HTR-8/SVneo (cell line): ENCODE data around the gene ADAMTS18.
A peak's percentile ranks its signal among the peaks of the same experiment; 100 is the strongest.

Experiments used
- DNase-seq: peaks from one replicate; pipeline ENCODE4 v3.0.0; 2011; ENCODE audit warnings: low spot score, mixed read lengths; ENCODE audit not compliant: insufficient read length
- FAIRE-seq: peaks from 2 replicates; lab custom pipeline; 2011; peaks lifted over from hg19 to GRCh38; lab: Jason Lieb, UNC

The ADAMTS18 gene

DNA sequence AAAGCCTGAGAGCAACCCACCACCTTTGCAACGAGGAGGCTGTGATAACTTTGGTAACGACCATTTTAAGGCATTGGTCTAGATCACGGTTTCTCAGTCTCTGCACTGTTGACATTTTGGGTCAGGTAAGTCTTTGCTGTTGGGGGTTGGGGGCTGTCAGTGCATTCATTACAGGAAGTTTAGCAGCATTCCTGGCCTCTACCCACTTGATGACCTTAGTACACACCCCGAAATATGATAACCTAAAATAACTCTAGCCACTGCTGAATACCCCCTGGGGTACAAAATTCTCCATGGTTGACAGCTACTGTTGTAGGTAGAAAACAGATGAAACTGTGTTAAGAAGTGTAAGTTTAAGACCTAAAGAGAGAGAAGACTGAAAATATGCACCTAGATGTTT, 36.3 kb downstream of the ADAMTS18 start:
- FAIRE-seq (no peak), DNase-seq (no peak)

DNA sequence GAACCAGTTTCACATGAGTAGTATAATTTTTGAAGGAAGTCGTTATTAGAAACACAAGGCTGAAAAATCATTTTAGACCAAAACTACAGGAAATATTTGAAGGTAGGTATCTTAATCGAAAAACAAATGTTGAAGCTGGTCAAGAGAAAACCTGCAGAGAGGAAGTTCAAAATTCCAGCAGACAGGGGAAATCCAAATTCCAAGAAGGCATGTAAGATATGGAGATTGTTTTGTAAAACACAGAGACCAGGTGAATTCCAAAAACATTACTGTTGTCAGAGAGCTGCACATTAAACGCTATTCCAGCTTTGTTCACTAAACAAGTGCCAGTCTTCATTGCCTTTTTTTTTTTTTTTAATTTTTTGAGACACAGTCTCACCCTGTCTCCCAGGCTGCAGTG, 38.4 kb downstream of the ADAMTS18 start:
- FAIRE-seq (no peak), DNase-seq (no peak)

DNA sequence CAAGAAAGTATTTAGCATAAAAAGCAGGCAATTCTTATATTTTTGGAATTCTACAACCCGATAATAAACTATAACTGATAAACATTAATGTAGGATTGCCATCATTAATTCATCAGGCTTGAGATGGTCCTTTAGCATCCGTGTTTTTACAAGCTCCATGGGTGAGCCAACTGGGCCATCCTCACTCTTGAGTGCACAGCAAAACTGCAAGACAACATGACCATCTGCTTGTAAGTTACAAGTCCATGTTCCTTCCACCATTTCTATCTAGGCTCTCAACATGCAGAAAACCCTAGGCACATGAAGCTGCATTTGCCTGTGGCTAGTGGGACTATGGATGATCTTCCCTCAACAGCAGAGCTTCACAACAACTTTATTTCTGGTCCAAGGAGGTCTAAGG, 40.1 kb downstream of the ADAMTS18 start:
- FAIRE-seq (no peak), DNase-seq (no peak)

DNA sequence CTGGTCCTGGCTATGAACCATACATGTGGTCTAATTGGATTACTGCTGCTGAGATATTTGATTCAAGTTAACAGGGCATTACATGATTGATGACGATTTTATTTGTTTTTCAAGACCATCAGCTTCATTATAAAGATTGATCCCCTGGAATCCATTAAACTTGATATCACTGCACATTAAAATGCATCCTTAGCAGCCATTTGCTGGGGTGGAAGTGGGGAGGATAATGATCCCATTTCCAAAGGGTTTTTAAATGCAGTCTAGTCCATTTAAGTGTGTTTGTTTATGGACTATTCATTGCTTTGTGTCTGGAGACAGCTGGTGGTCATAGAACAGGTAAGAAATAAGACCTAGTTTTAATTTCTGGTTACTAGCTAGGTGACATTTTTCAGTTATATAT, 40.9 kb downstream of the ADAMTS18 start:
- FAIRE-seq: no peak
- no peak for DNase-seq

DNA sequence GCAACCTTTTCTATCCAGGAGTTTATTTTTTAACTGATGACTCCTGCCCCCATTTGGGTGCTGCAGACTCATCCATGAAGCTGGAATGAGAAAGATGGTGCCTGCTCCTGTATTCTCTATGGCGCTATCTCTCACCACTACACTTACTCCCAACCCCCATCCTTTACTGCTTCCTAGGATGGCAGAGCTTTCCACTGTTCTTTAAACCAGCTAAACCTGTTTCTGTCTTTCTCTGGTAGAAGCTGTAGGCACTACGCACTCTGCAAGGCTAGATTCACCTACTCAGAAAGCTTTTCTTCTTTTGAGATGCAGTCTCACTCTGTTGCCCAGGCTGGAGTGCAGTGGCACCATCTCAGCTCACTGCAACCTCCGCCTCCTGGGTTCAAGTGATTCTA, 47.0 kb downstream of the ADAMTS18 start:
- FAIRE-seq (no peak), DNase-seq (no peak)

DNA sequence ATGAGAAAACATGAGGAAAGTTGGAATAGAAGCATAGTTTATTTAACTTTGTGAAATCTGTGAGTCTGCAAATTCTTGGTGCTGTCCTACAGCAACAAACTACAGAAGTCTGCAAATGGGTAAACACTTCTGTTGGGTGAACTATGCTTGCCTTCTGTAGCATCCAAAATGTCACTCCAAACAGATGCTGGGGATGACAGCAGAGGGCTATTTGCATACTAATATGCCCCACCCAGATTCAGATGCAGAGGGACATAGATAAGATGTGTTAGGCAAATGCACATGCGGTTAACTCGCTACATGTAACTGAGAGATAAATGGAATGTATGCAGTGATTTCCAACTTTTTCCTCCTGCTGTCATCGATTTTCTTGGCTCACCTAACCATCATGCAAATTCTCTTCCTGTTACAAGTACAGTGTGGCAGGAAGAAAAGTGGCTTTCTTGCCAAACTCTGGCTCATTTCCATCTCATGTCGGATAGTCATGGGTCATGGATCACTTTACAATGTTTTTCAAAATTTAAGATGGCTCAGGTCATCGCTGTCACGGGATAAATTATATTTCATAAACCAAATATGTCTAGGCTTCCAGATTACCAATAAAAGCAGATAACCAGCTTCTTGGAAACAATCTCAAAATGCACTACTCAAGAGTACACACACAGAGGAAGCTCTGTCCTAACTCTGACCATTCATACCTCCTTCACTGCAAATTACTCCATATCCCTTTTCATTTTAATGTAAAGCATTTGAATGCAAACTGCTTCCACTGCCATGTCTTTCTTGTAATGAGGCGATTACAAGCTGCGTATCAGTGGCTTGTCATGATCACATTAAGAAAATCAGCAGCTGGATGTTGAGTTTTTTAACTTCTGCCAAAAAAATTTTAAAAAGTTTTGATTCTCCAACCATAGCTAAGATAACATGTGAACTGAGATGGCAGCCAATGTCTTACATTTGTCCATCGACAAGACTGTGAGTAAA, 47.7 kb downstream of the ADAMTS18 start:
- DNase-seq (no peak), FAIRE-seq (no peak)

DNA sequence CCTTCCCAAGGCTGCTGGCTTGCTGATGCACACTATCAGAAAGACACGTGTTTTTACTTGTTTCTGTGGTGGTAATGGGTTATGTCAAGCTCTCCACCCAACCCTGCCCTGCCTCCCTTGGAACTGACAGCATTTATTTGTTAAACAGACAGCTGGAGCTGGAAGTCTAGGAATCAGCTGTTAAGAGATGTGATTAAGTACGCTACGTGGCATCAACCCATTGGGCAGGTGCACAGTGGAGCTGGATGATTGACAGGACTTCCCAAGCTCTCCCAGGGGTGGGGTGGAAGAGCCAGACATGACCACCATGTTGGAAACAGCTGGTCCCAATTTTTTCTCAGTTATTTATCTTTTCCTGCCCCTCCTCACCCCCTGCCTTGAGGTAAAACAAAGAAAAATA, 49.4 kb downstream of the ADAMTS18 start:
- no peak for FAIRE-seq

DNA sequence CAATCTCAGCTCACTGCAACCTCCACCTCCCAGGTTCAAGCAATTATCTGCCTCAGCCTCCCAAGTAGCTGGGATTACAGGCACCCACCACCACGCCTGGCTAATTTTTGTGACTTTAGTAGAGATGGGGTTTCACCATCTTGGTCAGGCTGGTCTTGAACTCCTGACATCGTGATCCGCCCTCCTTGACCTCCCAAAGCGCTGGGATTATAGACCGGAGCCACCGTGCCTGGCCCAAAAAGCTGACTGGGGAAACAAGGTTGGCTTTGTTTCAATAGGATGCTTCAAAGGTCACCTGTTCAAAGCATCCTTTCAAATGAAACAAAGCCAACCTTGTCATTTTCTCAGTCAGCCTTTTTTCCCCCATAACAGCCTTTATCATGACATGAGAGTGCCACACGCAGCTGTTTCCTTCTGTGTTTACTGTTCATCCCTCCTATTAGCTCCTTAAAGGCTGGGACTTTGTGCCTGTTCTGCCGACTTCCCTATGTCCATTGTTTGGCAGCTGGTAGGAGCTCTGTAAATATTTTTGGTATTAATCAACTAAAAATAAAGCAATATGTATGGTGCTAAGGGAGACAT, 51.1 kb downstream of the ADAMTS18 start:
- DNase-seq (no peak), FAIRE-seq (no peak)

More for the DNA sequence above, 49.4 kb downstream of the ADAMTS18 start:
- DNase-seq: no peak

DNA sequence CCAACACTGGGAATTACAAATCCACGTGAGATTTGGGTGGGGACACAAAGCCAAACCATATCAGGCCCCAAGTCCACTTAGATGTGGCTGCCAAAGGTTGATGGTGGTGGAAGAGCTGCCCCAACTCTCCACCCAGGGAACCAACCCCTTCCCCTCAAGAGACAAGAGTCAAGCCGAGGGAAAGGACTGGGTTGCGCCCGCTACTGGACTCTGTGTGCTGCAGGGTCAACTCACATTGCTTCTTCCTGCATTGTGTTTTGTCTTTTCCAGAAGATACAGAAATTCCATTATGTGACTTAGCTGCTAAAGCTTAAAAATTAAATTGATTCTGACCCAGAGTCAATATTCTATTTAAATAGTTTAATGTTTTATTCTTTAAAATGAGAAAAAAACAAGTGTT, 58.5 kb downstream of the ADAMTS18 start:
- DNase-seq: no peak

DNA sequence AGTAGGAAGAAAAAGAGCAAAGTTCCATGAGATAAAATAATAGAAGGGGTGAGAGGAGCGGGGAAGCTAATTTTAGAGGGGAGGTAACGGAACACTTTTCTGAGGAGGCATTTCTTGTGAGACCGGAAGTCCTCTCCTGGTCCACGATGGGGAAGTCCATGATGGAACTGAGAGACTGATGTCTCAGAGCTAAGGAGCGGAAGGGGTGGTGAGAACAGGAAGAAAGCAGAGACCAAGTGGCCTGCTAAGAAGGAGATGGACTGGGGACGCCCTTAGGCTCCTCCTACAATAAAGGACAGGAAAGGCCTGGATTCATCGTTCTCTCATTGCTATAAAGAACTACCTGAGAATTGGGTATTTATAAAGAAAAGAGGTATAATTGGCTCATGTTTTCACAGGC, 59.4 kb downstream of the ADAMTS18 start:
- DNase-seq: no peak
- FAIRE-seq: no peak

More for the DNA sequence above, 58.5 kb downstream of the ADAMTS18 start:
- no peak for FAIRE-seq

DNA sequence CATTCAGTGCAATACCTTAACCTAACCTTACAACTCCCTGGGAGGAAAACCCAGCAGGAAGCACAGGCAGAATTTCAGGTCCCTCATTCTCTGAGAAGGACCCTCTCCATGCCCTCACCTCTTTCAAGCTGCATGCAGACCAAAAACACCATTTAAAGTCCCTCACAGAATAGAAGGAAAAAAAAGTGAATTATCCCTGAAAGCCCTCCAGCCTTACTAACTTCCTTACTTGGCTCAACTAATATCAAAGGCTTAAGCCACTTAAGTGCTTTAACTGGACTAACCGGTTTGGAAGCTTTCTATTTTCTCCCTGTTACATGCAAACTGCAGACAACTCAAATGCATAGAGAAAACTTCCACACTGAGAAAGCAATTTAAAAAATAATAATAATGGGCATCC, 60.5 kb downstream of the ADAMTS18 start:
- no peak for DNase-seq
- FAIRE-seq: no peak

DNA sequence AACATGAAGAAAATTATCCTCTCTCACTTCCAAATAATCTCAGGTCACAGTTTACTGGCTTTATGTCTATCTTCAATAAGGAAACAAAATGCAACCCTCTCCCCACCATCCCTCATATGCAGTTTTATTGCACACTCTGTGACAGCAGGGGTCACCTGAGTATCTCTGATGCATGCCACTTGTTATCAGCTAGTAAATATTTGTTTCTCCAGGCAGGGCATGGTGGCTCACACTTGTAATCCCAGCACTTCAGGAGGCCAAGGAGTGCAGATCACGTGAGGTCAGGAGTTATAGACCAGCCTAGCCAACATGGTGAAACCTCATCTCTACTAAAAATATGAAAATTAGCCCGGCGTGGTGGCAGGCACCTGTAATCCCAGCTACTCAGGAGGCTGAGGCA, 61.1 kb downstream of the ADAMTS18 start:
- DNase-seq (no peak), FAIRE-seq (no peak)

DNA sequence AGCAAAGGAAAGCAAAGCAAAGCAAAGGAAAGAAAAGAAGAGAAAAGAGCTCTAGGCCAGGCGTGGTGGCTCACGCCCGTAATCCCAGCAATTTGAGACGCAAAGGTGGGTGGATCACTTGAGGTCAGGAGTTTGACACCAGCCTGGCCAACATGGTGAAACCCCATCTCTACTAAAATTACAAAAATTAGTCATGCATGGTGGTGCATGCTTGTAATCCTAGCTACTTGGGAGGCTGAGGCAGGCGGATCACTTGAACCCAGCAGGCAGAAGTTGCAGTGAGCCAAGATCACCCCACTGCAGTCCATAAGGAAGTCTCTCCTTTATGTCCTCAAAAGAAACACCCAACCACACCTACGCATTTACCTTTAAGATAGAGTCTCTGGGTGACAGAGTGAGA, 70.1 kb downstream of the ADAMTS18 start:
- DNase-seq (no peak), FAIRE-seq (no peak)

DNA sequence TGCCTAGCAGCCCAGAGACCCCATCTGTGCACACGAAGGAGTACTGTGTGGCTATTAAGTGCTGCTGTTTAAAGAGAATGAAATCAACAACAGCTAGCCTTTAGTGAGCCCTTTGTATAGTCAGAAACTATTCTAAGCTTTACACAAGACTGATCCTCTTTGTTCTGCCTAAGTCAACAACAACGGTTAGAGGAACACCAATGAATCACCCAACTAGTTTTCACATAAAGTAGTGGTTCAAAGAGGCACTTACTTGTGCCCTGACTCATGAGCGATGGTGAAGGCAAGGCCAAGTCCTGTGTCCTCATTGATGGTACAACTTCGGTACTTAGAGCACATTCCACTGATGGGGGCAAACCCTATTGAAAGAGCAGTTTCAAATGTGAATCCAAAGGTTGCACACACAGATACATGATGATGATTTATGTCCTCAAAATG, 75.8 kb downstream of the ADAMTS18 start:
- FAIRE-seq: no peak
- DNase-seq: no peak

DNA sequence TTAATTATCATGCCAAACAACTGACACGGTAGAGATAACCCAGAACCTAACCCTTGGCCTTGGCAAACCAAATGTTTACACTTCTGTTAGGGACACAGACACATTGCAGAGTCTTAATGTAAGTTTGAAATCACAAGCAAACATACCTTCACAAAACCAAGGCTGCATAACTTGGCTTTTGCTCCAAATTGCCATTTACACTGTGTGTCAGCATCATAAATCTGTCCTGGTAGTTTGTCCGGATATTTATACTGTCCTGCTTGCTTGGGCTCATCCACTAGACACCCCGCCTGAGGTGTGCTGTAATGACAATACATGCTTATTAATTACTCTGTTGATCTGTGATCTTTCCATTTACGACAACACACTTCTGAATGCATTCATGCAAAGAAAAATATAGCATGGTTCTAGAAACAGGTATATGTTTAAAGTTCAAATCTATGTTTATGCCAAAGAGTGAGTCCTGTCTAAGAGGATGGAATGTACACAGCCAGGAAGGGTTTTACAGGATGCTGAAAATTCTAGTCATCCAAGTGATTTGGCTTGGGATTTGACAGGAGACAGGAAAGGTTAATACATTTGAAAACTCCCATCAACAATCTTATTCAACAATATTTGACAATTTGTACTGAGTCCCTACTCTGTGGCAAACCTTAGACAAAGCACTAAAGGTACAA, 81.1 kb downstream of the ADAMTS18 start:
- no peak for DNase-seq
- peak; percentile 13 for FAIRE-seq

DNA sequence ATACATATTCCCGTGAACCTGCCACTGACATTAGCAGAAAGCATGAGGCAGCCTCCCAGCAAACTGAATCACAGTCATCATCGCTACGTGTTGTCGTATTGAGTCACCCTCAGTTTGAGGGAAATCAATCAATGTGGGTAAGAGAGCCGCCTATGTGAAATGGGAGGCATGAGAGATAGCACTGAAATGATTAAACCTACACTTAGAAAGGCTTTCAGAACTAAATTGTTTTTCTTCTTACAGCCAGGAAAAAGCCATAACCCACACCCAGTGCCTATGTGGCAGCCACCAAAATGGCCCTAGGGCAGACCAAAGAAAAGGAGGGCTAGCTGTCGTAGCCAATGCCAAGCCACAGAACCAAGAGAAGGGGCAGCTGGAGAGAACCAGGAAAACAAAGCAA, 90.5 kb downstream of the ADAMTS18 start:
- DNase-seq: peak; percentile 3
- peak; percentile 77 for FAIRE-seq

DNA sequence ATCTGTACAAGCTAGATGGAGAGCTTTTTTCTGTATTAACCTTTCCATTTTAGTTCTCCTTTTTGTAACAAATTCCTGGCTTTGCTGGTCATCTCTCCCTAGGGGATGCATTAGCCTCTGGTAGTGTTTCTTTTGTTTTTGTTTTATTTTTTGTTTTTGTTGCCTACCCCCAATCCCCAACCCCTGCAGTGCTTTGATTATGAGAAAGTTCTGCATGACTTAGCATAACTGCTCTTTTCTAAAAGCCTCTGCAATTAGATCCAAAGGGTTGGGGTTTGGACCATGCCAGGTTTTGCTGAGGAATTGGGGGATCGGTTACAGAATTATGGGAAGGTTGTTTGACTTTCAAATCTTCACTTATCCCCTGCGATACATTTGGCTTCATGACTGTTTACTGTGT, 98.2 kb downstream of the ADAMTS18 start:
- FAIRE-seq: no peak
- no peak for DNase-seq

DNA sequence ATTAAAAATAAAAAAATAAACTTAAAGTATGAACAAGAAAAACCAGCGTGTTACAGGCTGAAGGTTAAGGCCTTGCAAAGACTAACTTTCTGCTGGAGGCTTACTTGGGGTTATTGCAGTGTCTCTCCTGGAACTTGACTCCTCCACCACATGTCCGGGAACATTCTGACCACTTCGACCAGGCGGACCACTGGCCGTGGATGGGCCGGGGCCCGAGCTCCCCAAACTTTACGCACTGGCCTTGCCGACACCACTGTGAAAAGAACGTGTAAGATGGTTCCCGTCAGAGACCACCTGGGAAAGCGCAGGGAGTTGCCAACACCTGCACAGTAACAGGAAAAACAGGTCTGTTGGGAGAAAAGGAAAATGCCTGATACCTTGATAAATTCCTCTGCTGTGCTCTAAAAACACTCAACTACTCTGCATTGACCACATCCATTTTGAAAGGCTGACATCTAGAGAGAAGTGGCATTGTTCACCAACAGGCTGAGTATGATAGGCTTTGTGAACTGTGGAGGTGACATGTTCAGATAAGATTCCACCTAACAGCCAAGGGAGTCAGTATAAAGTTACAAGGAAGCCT, 99.1 kb downstream of the ADAMTS18 start:
- DNase-seq (no peak), FAIRE-seq (no peak)

DNA sequence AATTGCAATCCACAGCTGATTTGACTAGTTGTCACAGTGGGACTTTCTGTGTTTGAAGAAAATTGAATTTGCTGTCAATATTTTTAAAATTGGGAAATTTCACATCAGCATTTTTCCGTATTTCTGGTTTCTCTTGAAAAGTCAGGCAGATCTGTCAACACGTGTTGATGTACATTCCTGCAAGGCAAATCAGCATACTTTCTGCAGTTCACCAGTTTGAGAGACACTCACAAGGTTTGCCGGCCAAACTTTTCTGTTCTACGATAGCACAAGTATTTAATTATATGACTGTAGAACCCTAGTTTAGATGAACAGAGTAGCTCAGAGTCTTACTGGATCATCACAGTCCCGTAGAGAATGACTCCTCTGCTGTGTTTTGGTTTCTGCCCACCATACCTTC, 102.0 kb downstream of the ADAMTS18 start:
- no peak for DNase-seq
- no peak for FAIRE-seq

DNA sequence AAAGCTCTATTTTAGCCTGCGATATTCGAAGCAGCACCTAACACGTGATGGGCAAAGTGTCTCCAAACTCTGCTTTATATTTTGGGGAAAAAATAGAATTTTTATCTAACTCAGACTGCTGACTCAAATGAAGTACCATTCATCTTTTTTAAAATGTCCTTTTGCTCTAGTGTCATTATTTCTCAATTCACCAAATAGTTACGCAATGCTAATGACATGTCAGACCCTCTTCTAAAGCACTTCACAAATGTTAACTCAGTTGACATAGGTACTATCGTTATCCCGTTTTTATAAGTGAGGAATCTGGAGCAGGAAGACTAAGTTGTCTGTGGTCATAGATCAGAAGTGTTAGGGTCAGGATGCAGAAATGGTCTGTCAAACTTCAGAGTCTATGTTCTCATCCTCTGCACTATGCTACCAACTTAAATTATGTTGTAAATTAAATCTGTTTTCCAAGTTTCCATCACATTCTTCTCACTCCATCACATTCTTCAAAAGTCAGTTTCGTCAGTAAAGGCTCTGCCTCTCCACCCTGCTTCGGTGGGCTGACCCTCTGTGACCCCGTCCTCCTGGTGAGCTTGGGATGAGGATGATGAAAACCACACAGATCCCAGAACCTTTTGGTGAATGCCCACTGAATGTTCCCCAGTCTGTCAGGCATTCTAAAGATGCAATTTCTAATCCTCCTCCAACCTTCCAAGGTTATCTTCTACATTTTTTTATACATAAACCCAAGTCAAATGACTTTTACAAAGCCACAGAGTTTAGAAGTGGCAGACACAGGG, 102.8 kb downstream of the ADAMTS18 start:
- DNase-seq (no peak), FAIRE-seq (peak; percentile 4)
